LNCaP clone FGC (cell line): Measurements from ENCODE around the gene CCDC15.
"Not testable (repeated sequence)": the region's sequence is repeated elsewhere in the genome, so short reads cannot be mapped to it uniquely, and the experiment has no call there.

Experiments
- DNase-seq: peaks from one replicate; pipeline ENCODE4 v3.0.0-alpha.2; 2011; ENCODE audit warnings: low read depth
- H3K4me3 ChIP-seq: 2 replicates; pipeline ENCODE4 v1.5.1; 2011; ENCODE audit warnings: mild to moderate bottlenecking, low read depth, low read length, control low read depth
- CTCF ChIP-seq: IDR thresholded peaks from 2 replicates; pipeline ENCODE4 v1.5.1; 2012; ENCODE audit warnings: mild to moderate bottlenecking; ENCODE audit not compliant: control insufficient read depth, insufficient read depth; ENCODE audit errors: extremely low read depth

CCDC15 gene

GRCh38 chr11:125025968-125026367 lies 72.0 kb downstream of the CCDC15 start:
- no peak overlapping the region for H3K4me3 ChIP-seq

DNA sequence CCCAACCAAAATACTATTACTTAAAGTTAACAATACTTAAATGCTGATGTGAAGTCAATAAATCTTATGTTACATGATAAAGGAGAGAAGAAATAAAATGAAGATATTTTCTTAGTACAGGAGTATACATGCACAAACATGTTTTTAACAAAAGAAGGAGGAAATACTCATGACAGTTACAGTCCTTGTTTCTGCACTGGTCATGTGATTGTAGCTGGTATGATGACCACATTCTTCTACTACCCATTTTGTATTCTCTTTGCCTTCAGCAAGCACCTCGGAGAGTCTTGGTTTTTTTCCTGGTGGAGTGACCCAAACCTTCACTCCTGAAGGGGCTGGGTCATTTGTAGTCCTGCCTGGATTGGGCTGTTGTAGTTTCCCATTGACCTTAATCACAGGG lies 75.4 kb downstream of the CCDC15 start:
- not testable (repeated sequence) for DNase-seq, H3K4me3 ChIP-seq

More at GRCh38 chr11:125025968-125026367, 72.0 kb downstream of the CCDC15 start:
- no peak for TF ChIP-seq CTCF
- no peak for DNase-seq

- no peak overlapping the region for H3K4me3 ChIP-seq
- no peak for DNase-seq
- TF ChIP-seq CTCF: no peak
These were observed 82.9 kb downstream of the CCDC15 start for GRCh38 chr11:125036933-125037332.

DNA sequence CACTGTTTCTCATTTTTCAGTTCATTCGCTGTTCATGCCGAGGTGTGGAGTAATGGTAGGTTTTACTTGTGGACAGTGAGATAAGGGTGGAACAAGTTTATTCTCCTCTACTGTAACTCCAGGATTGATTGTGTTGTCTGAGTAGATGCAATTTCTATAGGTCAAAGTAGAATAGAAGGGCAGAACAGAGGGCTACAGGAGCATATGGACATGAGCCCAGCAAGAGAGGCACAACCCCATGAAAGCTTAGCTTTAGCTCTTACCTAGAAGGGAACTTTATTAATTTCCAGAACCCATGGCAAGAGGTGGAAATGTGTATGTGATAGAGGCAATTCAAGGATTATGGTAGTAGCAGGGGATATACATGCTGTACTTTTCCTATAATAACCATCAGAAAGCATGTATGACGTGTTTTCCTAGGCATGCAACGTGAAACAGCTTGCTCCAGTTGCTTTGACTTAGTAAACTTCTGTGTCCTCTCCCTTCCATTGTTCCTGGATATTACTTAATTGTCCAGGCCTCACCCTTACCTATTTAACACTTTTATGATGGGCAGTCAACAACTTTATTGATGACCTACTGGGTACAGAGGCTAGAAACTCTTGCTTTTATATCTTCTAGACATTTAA lies 95.3 kb downstream of the CCDC15 start:
- no peak for TF ChIP-seq CTCF
- no peak overlapping the region for H3K4me3 ChIP-seq
- no peak for DNase-seq

GRCh38 chr11:125052047-125052446 lies 98.0 kb downstream of the CCDC15 start:
- no peak for DNase-seq
- no peak overlapping the region for H3K4me3 ChIP-seq
- TF ChIP-seq CTCF: no peak

GRCh38 chr11:125053167-125053566 lies 99.2 kb downstream of the CCDC15 start:
- H3K4me3 ChIP-seq: no peak overlapping the region
- DNase-seq: no peak
- no peak for TF ChIP-seq CTCF

DNA sequence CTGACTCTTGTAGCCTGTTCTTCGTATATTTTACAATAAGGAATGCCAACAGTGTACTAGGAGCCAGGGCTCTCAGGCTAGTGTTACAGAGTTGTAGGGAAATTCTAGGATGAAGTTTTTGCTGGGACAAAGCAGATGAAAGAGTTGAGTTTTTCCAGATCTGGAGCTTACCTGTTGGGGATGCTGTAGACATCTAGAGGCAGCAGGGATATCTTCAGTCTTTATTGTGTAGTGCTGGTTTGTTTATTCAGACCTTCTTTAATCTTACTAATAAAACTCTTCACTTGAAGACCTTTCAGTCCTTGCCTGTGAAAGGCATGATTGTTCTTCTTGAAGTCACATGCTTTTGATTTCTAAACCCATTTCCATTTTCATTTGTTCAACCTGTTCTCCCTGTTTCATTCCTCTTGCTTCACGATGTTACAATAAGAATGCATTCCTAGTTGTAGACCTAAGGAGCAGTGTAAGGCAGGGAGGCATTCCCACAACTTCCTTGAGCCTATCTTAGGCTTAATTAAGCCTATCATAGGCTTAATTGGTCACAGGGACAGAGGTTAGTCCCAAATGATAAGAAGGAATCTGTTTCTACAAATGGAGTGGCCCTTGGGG lies 101.2 kb downstream of the CCDC15 start:
- TF ChIP-seq CTCF: 0 out of 2 replicates have a peak, but pooled peaks have one; percentile 3
- H3K4me3 ChIP-seq: no peak overlapping the region
- peak; percentile 65 for DNase-seq

DNA sequence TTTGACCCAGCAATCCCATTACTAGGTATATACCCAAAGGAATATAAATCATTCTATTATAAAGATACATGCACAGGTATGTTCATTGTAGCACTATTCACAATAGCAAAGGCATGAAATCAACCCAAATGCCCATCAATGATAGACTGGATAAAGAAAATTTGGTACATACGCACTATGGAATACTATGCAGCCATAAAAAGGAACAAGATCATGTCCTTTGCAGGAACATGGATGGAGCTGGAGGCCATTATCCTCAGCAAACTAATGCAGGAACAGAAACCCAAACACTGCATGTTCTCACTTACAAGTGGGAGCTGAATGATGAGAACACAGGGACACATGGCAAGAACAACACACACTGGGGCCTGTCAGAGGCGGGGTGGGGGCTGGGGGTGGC lies 102.1 kb downstream of the CCDC15 start:
- H3K4me3 ChIP-seq, DNase-seq: not testable (repeated sequence)
